Stimulated activated CD8-positive, alpha-beta memory T cell treated with anti-CD3 and anti-CD28 coated beads, Interleukin-7, amount 100 ng/mL, for 24 hours (primary cell): ENCODE data around the gene DGKZ.
A peak's percentile ranks its signal among the peaks of the same experiment; 100 is the strongest.

Source experiments
- DNase-seq: peaks from one replicate; pipeline ENCODE4 v3.0.0-alpha.2; 2020; ENCODE audit warnings: low read depth

The DGKZ gene

DNA sequence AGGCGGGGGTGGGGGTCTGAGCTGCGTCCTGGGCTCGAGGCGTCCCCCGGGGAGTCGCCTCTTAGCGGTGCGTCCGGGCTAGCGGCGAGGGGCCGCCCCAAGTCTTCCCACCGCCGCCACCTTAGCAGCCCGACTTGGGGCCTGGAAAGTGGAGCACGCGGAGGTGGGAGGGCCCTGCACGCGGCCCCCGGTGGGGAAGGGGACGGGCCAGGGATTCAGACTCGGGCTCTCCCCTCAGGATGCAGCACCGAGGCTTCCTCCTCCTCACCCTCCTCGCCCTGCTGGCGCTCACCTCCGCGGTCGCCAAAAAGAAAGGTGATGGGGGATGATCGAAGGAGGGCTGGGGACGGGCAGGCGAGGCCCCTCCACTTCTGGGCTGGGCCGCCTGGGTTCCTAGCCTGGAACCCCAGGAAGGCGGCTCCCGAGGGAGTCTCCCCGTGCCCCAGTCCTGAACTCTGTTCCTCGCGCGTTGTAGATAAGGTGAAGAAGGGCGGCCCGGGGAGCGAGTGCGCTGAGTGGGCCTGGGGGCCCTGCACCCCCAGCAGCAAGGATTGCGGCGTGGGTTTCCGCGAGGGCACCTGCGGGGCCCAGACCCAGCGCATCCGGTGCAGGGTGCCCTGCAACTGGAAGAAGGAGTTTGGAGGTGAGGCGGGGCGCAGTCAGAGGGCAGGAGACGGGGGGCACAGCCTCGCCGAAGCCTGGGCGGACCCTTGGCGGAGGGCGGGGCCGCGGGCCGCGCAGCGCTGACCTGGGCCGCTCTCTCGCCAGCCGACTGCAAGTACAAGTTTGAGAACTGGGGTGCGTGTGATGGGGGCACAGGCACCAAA, 34.8 kb downstream of the DGKZ start:
- no peak for DNase-seq

DNA sequence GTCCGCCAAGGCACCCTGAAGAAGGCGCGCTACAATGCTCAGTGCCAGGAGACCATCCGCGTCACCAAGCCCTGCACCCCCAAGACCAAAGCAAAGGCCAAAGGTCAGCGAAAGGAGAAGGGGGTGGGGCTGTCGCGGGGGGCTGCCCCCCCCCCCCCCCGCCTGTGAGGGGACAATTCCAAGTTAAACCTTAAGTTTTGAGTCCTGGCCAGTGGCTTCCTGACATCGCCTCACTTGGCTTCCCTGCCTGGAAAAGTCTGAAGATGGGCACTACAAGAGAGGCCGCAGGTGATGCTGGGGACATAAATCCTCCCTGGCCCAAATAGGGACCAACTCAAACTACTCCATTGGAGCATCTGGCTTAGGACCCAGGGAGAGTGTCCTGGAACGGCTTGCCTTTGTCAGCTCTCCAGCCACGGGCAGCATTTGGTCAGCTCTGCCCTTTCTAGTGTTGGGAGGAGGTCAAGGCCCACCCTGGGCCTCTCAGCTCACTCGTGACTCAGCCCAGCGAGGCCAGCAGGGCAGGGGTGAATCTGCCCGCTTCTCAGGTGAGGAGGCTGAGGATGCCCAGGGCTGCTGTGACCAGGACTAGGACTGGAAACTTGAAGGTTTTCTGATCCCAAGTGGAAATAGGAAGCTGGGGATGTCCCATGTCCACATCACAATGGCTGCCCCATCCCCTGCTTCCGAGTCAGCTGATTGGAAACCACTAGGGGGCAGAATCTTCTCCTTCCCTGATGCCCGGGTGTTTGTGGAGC, 35.6 kb downstream of the DGKZ start:
- no peak for DNase-seq

DNA sequence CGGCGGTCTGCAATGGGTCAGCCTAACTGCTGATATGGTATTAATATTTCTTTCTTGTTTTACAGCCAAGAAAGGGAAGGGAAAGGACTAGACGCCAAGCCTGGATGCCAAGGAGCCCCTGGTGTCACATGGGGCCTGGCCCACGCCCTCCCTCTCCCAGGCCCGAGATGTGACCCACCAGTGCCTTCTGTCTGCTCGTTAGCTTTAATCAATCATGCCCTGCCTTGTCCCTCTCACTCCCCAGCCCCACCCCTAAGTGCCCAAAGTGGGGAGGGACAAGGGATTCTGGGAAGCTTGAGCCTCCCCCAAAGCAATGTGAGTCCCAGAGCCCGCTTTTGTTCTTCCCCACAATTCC, 36.1 kb downstream of the DGKZ start:
- no peak for DNase-seq

DNA sequence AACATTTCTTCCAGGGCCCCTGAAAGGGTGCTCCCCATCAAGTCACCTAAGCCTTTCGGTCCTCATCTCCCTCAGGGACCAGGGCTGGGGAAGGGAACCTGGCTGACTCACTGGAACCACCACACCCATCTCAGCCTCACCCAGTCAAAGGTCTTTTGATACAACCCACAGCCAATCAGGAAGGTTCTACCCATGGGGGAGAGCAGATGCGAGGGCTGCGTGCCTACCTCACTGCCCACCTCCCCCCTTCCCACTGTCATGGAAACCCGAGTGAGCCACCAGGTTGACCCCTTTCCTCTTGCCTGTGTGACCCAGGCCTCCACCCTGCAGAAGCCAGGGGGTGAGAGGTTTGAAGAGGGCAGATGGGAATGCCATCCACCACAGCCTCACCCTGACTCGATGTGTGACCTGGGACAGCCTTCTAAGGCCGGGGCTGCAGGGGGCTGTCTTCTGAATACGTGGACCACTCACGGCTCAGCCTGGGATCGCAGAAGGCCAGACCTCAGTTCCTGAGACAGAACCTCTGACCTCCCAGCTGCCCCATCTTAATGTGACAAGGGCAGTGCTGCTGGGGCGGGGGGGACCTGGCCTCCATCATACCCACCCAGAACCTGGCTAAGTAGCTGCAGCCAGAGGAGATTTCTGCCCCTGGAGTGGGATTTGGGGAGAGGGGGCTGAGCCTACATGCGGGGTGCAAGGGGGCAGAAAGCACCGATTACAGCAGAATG, 36.9 kb downstream of the DGKZ start:
- DNase-seq: no peak

DNA sequence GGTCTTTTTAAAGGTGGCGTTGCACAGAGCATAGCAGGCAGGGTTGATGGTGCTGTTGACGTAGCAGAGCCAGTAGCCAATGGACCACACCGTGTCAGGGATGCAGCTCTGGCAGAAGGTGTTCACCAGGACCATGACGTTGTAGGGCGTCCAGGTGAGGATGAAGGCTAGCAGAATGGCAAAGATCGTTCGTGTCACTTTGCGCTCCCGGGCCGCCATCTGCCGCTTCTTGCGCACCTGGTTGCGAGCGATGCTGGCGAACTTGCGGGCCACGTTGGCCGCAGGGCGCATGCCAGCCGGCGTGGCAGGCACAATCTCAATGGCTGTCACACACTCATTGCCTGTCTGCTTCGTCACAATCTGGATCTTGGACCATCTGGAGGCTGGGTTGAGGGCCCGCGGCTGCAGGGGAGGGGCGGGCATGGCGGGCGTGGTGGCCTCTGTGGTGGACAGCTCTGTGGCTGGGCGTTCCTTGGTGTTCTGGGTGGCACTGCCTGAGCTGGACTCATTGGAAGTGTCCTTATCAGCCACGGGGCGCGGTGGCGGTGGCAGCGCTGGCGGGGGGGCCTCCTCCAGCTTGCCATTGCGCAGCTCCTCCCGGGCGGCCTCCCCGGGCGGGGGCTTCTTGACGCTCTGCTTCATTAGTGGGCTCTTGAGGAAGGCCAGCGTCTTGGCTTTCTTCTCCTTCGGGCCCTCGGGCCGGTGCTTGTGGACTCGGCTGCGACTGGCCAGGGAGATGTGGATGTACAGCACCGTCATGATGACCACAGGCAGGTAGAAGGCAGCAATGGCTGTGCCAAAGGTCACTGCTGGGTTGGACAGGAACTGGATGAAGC, 38.1 kb downstream of the DGKZ start:
- no peak for DNase-seq

DNA sequence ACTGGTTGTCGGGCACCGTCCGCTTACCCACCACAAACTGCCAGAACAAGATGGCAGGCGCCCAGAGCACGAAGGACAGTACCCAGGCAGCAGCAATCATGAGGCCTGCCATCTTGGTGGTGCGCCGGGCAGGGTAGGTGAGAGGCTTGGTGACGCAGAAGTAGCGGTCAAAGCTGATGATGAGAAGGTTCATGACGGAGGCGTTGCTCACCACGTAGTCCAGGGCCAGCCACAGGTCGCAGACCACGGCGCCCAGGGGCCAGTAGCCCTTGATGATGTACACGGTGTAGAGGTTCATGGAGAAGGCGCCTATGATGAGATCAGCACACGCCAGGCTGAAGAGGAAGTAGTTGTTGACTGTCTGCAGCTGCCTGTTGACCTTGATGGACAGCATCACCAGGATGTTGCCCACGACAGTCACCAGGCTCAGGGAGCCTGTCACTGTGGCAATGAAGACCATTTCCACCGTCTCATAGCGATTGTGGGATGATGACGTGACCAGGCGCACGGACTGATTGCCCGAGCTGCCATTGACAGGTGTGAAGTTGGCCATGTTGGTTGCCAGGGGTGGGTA, 38.8 kb downstream of the DGKZ start:
- no peak for DNase-seq

DNA sequence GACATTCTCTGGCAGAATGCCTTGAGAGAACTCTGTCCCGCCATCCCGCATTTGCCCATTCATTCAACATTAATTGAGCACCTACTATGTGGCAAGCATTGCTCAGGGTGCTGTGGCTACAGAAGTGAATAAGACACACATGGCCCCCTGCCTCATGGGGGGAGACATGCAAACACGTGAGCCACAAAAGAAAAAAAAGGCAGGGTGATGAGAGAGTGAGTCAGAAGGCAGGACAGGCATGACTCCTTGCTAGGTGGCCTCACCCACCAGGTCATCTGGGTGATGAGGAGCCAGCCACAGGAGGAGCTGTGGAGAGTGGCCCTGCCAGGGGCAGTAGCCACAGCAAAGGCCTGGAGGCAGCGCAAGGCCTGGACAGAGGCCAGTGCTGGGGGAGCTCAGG, 39.4 kb downstream of the DGKZ start:
- DNase-seq: no peak

DNA sequence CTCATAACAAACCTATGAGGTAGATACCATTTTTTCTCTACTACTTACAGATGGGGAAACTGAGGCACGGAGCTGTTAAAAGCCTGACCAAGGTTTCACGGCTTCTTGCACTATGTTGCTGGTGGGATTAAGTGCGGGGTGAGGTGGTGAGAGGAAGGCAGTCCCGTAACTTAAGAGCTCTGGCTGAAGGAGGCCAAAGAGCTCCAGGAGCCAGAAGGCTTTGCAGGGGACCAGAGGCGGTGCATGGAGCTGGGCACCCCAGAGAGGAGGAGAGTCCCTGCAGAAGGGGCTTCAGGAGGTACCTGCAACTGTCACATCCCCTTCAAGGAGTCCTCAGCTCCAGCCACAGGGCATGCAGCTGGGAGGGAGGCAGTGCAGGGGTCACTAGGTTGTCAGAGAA, 40.2 kb downstream of the DGKZ start:
- DNase-seq: no peak

DNA sequence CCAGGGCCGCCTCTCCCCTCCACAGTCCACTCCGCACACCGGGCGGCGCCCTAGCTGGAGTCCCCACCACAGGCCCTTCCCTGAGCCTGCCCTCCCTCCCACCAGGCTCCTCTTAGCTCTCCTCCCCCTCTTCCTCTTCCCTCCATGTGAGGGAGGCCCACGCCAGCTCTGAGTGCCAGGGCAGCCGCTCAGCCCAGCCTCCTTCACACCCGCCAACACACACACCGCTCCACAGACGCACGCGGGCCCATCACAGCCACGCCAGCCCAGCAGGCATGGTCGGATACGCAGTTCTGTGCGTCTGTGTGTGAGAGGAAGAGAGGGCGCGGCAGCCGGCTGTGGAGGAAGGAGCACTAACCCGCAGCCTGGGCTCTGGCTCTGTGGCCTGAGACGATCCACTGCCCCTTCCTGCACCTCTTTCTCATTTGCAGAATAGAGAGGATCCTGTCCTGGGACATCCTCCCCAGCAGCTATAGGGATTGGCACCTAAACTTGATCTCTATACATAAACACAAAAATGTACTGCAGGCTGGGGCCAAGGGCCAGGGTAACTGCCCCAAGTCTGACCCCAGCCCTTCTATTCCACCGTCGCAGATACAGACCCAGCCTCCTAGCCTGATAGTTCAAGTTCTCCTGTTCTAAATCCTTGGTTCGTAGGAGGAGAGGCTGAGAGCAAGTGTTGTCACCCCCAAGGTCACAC, 40.8 kb downstream of the DGKZ start:
- no peak for DNase-seq

DNA sequence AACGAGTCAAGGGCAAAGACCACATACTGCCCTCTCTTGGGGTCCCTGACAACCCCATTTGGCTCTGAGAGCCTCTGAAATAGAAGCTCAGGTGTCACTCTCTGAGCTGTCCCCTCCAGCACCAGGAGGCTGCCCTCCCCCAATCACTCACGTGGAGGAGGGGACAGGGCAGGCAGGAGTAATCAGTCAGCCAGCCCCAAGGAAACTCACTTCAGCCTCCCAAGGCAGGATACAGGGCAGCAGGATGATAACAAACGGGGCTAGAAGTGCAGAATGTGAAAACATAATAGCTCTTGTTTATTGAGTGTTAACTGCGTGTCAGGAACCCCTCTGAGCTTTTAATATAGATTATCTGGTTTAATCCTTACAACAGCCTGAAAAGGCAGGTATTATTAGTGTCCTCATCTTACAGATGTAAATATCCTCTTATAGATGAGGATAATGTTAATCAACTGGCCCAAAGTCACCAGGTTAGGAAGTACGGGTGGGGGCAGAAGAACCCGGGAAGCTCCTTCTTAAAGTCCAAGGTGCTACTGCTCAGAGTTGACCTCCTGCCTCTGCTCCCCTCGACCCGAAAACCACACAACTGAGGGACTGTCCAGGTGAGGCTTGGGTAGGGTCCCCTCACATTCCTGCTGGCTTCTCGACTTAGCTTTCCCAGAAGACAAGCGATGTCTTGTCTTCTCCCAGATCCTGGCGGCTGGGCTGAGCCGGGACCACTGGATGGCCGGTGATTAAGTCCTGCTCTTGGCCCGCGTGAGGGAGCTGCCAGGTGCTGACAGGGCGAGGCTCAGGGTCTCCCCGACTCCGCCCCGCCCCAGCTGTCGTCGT, 41.6 kb downstream of the DGKZ start:
- no peak for DNase-seq

DNA sequence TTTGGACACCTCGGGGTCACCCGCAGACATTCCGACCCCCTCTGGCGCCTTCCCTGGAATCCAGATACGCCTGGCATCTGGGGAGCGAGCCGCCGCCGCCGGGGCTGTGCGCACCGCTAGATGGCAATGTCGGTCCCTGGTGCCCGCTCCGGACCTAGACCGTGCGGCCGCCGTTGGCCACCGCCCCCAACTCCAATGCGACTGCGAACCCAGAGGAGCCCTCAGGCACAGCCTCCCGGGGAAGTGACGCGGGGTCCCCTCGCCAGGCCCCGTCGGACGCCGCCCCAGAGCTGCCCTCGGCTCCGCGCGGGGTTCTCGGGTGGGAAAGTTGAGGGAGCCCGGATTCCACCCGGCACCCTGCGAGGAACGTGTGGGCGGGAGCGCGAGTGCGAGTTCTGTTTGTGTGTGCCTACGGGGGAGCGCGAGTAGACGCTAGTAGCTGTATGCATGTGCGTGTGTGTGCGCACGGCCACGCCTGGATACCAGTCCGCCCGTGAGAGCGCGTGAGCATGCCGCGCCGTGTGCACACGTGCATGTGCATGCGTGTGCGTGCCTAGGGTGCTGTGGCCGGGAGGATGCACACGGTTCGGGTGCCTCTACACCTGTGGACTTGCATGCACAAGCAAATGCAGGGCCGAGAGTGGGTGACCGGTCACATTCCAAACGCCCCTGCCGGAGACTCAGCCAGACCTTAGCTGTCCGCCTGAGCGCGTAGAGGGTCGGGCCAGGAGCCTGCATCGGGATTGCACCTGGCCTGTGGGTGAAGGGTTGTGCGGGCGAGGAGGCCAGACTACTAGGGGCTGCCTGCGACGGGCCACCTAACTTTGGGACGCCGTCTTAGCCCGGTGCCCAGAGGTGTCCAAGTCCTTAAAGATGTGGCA, 42.4 kb downstream of the DGKZ start:
- DNase-seq: no peak

DNA sequence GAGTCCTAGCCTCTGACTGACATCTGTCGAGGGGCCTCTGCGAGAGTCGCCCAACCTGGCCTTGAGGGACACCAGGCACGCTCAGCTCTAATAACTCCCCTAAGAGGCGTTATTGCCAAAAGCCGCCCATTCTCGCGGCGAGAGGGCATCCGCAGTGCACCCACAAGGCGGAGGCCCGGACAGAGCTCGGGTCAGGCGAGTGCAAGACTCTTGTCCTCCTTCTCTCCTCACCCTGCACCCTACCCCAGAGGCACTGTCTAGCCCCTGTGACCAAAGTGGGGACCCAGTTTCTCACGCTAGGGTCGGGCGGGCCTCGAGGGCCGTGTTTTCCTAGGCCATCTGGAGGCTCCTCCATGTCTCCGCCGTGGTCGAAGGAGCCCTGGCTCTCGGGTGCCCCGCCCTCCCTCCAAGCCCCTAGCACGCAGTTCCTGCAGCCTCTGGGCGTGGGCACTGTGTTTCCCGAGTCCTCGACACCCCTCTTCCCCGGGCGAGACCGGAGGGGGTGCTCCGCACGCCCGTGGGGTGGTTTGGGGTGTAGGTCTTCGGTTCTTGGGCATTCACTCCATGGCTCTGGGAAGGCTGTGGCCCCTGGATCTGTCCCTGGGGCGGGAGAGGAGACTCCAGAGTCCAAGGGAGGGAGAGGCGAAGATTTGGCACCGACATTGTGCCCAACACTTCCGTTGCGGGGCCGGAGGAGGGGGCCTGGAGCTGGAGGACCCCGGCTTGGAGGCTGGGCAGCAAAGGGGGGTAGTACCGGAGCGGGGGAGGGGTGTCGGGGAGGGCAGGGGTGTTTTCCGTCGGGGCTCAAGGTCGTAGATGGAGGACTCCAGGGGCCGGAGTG, 43.3 kb downstream of the DGKZ start:
- no peak for DNase-seq

DNA sequence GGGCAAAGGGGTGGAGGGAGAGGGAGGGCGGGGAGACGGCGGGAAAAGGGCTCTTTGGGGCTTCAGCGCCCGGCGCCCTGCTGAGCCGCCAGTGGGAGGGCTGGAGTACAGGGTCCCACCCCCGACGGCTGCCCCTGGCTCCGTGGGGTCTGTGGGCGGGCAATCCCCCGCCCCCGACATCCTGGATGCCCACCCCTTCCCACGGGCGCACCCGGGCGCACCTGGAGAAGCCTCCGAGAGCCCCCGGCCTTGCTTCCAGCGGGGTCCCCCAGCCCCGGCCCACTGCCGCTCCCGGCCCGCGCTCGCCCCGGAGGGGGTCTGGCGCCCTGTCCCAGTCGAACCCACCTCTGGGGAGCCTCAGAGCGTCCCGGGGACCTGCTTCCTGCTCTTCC, 43.9 kb downstream of the DGKZ start:
- no peak for DNase-seq

DNA sequence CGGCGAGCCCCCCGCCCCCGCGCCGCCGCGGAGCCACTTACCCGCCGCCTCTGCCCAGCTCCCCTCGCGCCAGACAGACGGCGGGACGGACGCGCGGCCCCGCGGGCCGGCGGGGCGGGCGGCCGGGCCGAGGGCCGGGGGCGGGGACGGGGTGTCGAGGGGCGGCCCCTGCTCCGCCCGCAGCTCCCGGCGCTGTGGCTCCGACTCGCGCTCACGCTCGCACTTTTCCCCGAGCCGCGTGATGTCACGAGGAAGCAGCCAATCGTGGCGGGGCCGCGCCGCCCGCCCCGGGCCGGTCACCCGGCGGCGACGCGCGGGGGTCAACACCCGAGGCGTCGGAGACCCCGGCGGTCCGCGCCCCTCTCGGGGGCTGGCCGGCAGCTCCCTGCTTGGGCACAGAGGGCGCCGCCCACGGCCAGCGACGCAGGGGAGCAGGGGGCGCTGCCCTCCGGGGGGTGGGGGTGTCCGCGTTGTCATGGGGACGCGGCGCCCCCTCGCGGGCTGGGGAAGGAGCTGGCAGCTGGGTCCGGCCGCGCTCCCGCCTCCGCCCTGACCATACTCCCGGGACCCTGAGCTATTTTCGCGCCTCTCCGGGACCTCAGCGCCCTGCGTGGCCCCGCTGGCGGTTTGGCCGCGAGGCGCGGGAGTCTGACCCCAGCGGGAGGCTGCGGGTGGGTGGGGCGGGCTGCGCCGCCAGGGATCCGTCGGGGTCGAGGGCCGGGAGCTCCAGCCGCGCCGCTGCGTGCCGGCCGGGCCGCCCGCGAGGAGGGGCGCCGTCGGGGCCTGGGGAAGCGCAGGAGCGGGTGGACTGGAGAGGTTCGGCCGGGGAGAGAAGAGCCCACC, 44.5 kb downstream of the DGKZ start, which contains the start of gene CHRM4:
CHRM4 (minus strand) TSS at position 199 of the 843 bp plus-strand sequence. CDS start 5,219 bp downstream, outside the sequence.
- DNase-seq: no peak

DNA sequence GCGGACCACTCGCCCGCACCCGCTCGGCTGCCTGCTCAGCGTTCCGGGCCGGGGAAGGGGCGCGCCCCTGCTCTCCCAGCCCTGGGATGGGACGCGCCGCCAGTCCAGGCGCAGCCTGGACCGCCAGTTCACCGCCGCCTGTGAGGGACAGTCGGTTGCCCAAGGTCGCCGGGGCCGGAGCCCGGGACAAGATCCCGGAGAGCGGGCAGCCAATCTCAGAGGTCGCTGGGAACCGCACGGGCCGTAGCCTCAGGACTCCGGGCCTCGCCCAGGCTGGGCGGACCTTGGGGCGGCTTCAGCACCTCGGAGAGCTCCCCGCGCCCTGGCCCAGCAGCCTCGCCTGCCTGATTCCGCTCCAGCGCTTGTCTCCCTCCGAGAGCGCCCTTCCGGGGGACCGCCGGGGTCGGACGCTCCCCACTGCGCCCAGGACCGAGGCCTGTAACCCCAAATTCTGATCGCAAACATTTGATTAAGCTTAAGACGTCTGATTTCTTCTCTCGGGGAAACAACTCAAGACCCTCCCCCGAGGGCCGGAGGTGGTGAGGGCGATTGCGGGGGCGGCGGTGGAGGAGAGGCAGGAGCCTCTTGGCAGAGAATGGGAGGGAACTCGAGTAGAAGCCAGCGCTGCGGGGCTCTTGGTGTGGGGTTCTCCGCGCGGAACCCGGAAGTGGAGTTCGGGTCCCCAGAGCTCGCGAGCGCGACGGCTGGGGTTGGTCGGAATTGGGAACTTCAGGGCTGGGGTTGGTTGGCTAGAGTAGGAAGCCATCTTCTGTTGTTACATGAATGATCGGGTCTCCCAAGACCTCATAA, 45.4 kb downstream of the DGKZ start:
- peak; percentile 45 for DNase-seq

DNA sequence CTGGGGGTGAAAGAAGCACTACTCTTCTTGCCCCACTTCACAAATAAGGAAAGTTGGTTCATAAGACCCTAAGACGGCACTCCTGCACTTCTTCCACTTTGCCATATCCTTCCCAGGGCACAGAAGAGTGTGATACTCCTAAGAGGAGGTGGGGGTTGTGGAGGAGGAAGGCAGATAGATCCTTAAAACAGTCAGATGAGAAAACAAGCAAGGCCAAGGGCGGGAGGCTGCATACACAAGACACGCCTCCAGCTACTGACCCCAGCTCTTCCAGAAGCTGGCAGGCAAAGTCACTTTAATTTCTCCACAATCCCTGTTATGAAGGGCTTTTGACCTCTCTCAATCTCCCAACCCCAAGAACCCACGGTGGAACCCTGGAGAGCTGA, 46.0 kb downstream of the DGKZ start:
- no peak for DNase-seq
